Lower leg skin (tissue), 3 donors: ENCODE results near the gene WDFY4.

Experiments
- POLR2A ChIP-seq, 2 donors: fragments of 450-650 bp; IDR thresholded peaks; one replicate each; pipeline ENCODE4 v1.6.1; 2016 to 2017; ENCODE audit warnings: antibody characterized with exemption in 2 of 2, mild to moderate bottlenecking in 1 of 2, moderate library complexity in 1 of 2
- TF ChIP-seq, protein P1 (sequence below), 3 donors: fragments of 450-650 bp; IDR thresholded peaks; one replicate each; pipeline ENCODE4 v1.5.1; 2016; ENCODE audit warnings: antibody characterized with exemption in 3 of 3, mild to moderate bottlenecking in 3 of 3, moderate library complexity in 2 of 3

DNA sequence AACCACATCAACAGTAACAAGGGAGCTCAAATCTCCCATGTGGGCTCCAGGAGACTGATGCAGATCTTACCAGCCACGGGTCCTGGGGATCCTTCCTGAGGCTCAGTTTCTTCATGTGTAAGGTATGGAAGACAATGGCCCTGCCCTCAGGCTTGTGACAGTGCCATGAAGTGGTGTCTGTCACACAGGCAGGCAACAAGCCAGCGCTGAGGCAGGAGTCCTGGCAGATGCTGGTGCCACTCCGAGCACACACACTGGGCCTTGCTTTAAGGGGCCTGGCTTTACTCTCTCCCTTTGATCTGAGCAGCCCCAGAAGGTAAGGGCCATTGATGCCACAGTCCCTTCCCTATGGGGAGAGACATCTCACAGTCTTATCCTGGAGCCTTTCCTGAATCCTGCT, 283.4 kb downstream of the WDFY4 start:
- TF ChIP-seq, protein P1, sequence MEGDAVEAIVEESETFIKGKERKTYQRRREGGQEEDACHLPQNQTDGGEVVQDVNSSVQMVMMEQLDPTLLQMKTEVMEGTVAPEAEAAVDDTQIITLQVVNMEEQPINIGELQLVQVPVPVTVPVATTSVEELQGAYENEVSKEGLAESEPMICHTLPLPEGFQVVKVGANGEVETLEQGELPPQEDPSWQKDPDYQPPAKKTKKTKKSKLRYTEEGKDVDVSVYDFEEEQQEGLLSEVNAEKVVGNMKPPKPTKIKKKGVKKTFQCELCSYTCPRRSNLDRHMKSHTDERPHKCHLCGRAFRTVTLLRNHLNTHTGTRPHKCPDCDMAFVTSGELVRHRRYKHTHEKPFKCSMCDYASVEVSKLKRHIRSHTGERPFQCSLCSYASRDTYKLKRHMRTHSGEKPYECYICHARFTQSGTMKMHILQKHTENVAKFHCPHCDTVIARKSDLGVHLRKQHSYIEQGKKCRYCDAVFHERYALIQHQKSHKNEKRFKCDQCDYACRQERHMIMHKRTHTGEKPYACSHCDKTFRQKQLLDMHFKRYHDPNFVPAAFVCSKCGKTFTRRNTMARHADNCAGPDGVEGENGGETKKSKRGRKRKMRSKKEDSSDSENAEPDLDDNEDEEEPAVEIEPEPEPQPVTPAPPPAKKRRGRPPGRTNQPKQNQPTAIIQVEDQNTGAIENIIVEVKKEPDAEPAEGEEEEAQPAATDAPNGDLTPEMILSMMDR (IDR thresholded peaks at IDR 0.05), result no peak
- no peak for TF ChIP-seq POLR2A (IDR thresholded peaks at IDR 0.05)
